Measurements from ENCODE around the gene SDHB. TPM values are rescaled to one million over a fixed set of nuclear protein-coding genes. Genes with fewer than 3 reads are reported as not detected.

SDHB gene
- total and polyA plus RNA-seq, 2 of the 8 experiments (the other 6 are each of a cell fraction or from before 2014, with no cell fraction given), result 84.0 to 98.7 TPM

GRCh38 chr1:16986113-16986512 lies 67.7 kb downstream of the SDHB start:
- Histone ChIP-seq H3K79me2 (ENCODE audit: control insufficient read depth in 1 of 2, insufficient read depth in 2 of 2, low read length in 2 of 2) (no peaks in the 10 kb centered on the region), H2BK120ac (replicated peaks; ENCODE audit: low read depth, low read length) (no peak overlapping the region), H3K23ac (ENCODE audit: insufficient read length) (no peak overlapping the region), H3K9ac (replicated peaks in 1 of 4; ENCODE audit: extremely low read depth in 1 of 4, low read depth in 3 of 4, low read length in 3 of 4) (no peak overlapping the region), H2BK5ac (ENCODE audit: low read depth, low read length) (no peak overlapping the region), H3K4me3 (ENCODE audit: extremely low read depth in 1 of 4, insufficient read depth in 2 of 4, low read depth in 3 of 4, low read length in 4 of 4) (no peak overlapping the region), H3K36me3 (ENCODE audit: control insufficient read depth in 2 of 4, insufficient read depth in 4 of 4, low read length in 3 of 4) (peaks cover 0 to 9% (median 4%) of the 10 kb centered on the region in 4 experiments; a peak in 3 of 8 replicates), H3K27me3 (replicated peaks in 1 of 4; ENCODE audit: control insufficient read depth in 3 of 4, extremely low read depth in 1 of 4, insufficient read depth in 3 of 4, low read length in 3 of 4) (no peaks in the 10 kb centered on the region; a peak in 1 of 7 replicates), H3K18ac (ENCODE audit: extremely low read depth, low read length) (peak overlapping the region; percentile 19; the same call in 1 of the 2 replicates), H4K8ac (ENCODE audit: extremely low read depth, insufficient read depth, low read length) (no peak overlapping the region), H4K5ac (ENCODE audit: insufficient read length, low read depth, low read length) (no peak overlapping the region), H3K4ac (replicated peaks; ENCODE audit: insufficient read length, low read depth, low read length) (no peak overlapping the region), H3K9me3 (ENCODE audit: insufficient read depth in 2 of 2, low read depth in 1 of 2, low read length in 1 of 2) (no peaks in the 10 kb centered on the region), H2AK5ac (ENCODE audit: low read depth, low read length) (no peak overlapping the region), H4K91ac (replicated peaks; ENCODE audit: insufficient read length, low read length) (no peak overlapping the region), H3K14ac (ENCODE audit: insufficient read length) (no peak overlapping the region), H2BK15ac (ENCODE audit: low read length) (no peak overlapping the region), H3K4me2 (ENCODE audit: insufficient read depth in 1 of 2, low read depth in 2 of 2, low read length in 2 of 2) (no peak overlapping the region), H3K79me1 (ENCODE audit: low read depth, low read length) (no peaks in the 10 kb centered on the region), H3K56ac (replicated peaks; ENCODE audit: insufficient read length, low read depth, low read length) (no peak overlapping the region), H4K20me1 (replicated peaks in 1 of 2; ENCODE audit: control insufficient read depth in 1 of 2, insufficient read depth in 2 of 2, low read length in 2 of 2) (no peaks in the 10 kb centered on the region), H3K23me2 (ENCODE audit: low read depth, low read length) (no peaks in the 10 kb centered on the region), H2BK20ac (ENCODE audit: low read length) (no peak overlapping the region), H3K4me1 (replicated peaks in 1 of 4; ENCODE audit: control insufficient read depth in 3 of 4, insufficient read depth in 4 of 4, low read length in 3 of 4) (peaks cover 0 to 5% (median 3%) of the 10 kb centered on the region in 4 experiments; a peak in 4 of 7 replicates), H3K27ac (ENCODE audit: low read depth, low read length) (no peak overlapping the region), H2AFZ (ENCODE audit: low read length) (no peak overlapping the region), H2BK12ac (ENCODE audit: low read depth, low read length) (no peak overlapping the region)
- 91% methylated on average over 15 of the region's 19 CpGs; no CpG with 5 or more reads in 1 of the 2 experiments for WGBS, 2 experiments (ENCODE audit: extremely low coverage in 1 of 2, insufficient coverage in 1 of 2, insufficient read length in 1 of 2, insufficient replicate concordance in 2 of 2, low coverage in 1 of 2, low lambda C conversion rate in 2 of 2, missing lambda C conversion rate in 1 of 2)
- POLR2A ChIA-PET (ENCODE audit: partially characterized antibody), result interaction anchor here (0.8 to 2.5 kb wide), 9 partner anchors 7 to 53 kb away, joined by 3 to 16 read pairs (median 3); no protein-coding TSS in a partner anchor
- CTCF ChIA-PET (ENCODE audit: partially characterized antibody), result interaction anchor here (0.7 to 14.2 kb wide), 33 partner anchors 7 to 455 kb away, joined by 3 to 267 read pairs (median 5); no protein-coding TSS in a partner anchor
- DNase-seq (ENCODE audit: low read depth in 1 of 2, low spot score in 2 of 2) (no peak), FAIRE-seq (no peak)
- no peak for TF ChIP-seq YY1 (IDR thresholded peaks at IDR 0.05; ENCODE audit: low read depth, low read length)
- no peak for TF ChIP-seq CHD1 (IDR thresholded peaks at IDR 0.05; ENCODE audit: low read depth, low read length)
- no peak for TF ChIP-seq RNF2 (IDR thresholded peaks at IDR 0.05; ENCODE audit: borderline replicate concordance, low read depth, low read length, missing control alignments, poor library complexity, severe bottlenecking)
- TF ChIP-seq POU5F1 (IDR thresholded peaks at IDR 0.05; ENCODE audit: low read depth, low read length), result no peak
- TF ChIP-seq E2F6 (IDR thresholded peaks at IDR 0.05), result no peak
- no peak for TF ChIP-seq PHF8 (conservative IDR thresholded peaks at IDR 0.05; ENCODE audit: low read depth, low read length)
- no peak for TF ChIP-seq BCL11A (IDR thresholded peaks at IDR 0.05; ENCODE audit: low read depth in 2 of 2, low read length in 2 of 2)
- no peak for TF ChIP-seq BACH1 (IDR thresholded peaks at IDR 0.05; ENCODE audit: low read length)
- TF ChIP-seq HDAC2 (IDR thresholded peaks at IDR 0.05; ENCODE audit: borderline replicate concordance in 1 of 2, low read depth in 2 of 2, low read length in 2 of 2), result no peak
- no peak for TF ChIP-seq ASH2L (IDR thresholded peaks at IDR 0.05; ENCODE audit: low read length)
- TF ChIP-seq POLR2A (IDR thresholded peaks at IDR 0.05; ENCODE audit: control extremely low read depth in 1 of 2, low read depth in 2 of 2, low read length in 2 of 2), result no peak
